Measurements from ENCODE around the gene BCDIN3D. TPM values are rescaled to one million over a fixed set of nuclear protein-coding genes. Genes with fewer than 3 reads are reported as not detected.

The BCDIN3D gene
- total RNA-seq, 4 donors from 2014 or later, result 1.9 to 3.4 (median 2.7) TPM

DNA sequence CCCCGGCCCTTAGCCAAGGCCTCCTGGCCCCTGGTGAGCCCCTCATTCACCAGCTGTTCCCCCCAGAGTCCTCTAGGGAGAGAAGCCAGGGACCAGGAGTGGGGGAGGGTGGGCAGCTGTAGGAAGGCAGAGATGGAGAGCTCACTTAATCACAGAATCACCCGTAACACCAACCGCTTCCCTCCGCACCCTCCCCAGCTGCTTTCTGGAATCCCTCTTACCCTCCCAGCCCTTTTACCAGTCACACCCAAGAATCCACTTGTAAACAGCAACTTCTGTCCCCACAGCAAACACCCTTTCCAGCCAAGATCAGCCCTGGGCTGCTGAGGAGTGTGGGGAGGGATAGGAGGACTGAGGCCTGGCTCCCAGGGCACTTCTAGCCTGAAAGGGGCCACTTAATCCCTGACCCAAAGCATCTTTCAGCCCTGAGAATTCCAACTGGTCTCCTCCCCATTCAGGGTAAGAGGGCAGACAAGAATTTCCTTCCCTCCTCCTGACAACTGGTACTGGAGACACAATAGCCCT is 33.5 kb downstream of the BCDIN3D start:
- TF ChIP-seq, protein P1, sequence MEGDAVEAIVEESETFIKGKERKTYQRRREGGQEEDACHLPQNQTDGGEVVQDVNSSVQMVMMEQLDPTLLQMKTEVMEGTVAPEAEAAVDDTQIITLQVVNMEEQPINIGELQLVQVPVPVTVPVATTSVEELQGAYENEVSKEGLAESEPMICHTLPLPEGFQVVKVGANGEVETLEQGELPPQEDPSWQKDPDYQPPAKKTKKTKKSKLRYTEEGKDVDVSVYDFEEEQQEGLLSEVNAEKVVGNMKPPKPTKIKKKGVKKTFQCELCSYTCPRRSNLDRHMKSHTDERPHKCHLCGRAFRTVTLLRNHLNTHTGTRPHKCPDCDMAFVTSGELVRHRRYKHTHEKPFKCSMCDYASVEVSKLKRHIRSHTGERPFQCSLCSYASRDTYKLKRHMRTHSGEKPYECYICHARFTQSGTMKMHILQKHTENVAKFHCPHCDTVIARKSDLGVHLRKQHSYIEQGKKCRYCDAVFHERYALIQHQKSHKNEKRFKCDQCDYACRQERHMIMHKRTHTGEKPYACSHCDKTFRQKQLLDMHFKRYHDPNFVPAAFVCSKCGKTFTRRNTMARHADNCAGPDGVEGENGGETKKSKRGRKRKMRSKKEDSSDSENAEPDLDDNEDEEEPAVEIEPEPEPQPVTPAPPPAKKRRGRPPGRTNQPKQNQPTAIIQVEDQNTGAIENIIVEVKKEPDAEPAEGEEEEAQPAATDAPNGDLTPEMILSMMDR (IDR thresholded peaks at IDR 0.05; ENCODE audit: low read depth), result no peak

DNA sequence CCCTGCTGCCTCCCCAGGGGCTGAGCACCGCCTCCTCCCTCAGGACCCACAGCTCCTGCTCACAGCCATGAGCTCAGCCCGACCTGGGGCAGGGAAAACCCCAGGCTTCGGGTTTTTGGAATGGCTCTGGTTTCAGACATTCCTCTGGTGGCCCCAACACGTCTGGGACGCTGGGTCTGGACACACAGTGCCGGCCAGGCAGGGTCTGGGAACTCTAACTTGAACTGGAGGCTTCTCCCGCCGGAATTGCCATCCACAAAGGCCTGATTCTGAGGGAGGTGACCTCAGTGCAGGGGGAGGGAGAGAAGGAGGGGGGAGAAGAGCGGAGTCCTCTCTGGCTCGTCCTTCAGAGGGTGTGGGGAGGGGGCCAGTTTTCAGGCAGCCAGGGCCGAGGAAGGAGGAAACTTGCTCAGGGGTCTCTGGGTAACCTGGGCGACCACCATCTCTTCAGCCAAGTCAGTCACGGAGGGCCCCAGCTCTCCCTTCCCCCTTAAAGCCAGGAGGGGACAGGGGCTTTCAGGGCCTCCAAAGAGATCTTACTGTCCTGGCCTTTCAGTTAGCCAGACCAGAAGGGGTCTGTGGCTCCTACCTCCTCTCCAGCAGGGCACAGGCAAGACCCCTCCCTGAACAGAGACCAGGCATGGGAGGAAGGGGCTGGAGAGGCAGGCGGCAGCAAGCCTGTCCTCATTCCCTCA is 34.1 kb downstream of the BCDIN3D start:
- TF ChIP-seq, protein P1 (IDR thresholded peaks at IDR 0.05; ENCODE audit: low read depth), result no peak

DNA sequence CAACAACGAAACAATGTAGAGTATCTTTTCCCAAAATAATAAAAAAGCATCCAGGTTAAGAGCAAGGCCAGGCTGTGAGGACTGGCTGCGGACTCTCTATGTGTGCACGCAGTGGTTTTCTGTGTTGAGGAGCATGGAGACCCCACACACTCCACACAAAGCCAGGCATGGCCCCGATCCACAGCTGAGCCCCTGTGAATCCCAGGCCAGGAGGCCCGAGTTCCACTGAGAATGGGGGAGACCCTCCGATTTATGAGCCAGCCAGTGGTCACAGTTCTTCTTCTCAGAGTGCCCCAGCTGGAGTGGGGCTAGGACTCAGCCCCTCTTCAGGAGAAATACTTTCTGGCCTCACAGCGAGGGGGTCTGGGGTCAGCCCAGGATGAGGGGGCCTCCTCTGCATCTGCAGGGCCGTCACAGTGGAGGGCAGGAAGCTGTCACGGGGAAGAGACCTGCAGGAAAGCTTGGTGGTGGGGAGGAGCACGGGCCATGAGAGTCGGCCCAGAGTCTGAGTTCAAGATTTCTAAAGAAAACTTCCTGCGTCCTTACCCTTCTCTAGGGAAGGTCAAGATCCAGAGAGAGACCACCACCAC is 34.8 kb downstream of the BCDIN3D start:
- TF ChIP-seq, protein P1 (IDR thresholded peaks at IDR 0.05; ENCODE audit: low read depth), result no peak

DNA sequence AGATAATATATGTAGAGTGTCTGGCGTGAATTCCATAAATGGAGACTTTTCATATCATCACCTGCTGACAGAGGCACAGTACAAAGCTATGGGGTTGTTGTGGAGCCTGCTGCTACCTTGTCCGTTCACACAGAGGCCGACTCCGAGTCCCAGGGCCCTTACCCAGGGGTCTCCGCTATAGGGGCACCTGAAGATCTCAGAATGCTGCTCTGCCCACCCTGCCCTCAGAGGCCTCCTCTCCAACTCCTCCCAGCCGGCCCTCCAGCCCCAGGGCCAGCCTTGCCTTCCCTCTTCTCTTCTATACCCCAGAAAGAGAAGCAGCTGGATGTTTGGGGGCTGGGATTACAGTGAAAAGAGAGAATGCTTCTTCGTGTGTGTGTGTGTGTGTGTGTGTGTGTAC is 36.0 kb downstream of the BCDIN3D start:
- TF ChIP-seq, protein P1 (IDR thresholded peaks at IDR 0.05; ENCODE audit: low read depth), result no peak

DNA sequence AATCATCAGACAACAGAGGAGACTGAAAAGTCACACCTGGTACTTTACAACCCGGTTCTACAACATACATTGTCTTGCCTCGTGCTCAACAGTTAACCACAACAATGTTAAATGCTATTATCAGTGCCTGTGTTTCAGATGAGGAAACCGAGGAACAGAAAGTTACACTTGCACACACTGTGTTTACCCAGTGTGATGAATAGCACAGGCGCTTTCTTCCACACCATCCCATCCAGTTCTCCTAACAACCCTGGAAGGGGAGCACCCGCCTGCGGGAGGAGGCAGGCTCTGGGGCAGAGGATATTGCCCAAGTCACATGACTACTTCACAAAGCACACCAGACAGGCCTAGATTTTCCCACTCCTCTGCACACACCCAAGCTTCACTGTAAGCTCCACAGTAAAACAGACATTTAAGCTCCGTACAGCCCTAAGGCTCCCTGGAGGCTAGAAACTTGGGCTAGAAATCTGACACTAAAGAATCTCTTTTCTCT is 36.5 kb downstream of the BCDIN3D start:
- TF ChIP-seq, protein P1 (IDR thresholded peaks at IDR 0.05; ENCODE audit: low read depth), result no peak

DNA sequence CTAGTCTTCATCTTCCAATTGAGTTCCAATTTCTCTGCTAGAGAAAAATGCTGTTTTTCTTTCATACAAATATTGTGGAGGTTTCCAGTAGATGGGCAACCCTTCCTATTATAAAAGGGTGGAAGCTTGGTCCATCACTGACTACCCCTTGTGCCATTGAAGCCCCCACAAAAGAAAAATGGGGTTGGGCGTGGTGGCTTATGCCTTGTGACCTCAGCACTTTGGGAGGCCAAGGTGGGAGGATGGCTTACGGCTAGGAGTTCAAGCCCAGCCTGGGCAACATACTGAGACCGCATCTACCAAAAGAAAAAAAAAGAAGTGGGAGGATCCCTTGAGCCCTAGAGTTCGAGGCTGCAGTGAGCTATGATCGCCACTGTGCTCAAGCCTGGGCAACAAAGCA is 37.5 kb downstream of the BCDIN3D start:
- TF ChIP-seq, protein P1 (IDR thresholded peaks at IDR 0.05; ENCODE audit: low read depth), result no peak

DNA sequence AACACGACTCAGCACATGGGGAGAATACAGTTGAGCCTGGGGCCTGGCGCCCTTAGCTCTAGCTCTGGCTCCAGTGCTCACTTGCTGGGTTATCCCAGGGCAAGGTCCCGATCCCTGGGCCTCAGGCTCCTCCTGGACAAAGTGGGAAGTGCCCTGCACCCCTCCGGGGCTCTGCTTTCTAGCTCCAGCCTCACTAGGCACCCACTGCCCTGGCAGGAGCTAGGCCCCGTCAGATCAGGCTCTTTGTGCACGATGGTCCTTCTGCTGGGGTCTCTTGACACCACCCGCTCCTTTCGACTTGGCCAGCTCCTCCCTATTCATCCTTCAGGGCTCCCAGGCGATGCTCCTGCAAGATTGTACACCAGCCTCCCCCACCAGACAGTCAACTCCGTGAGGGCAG is 38.1 kb downstream of the BCDIN3D start:
- TF ChIP-seq, protein P1 (IDR thresholded peaks at IDR 0.05; ENCODE audit: low read depth), result no peak
